Measurements from ENCODE around the gene SPATS2.

- no peak for TF ChIP-seq CTCF (IDR thresholded peaks at IDR 0.05)
- TF ChIP-seq POLR2AphosphoS5 (IDR thresholded peaks at IDR 0.05) = no peak
- no peak for TF ChIP-seq POLR2A (IDR thresholded peaks at IDR 0.05)
- TF ChIP-seq EP300 (IDR thresholded peaks at IDR 0.05) = no peak
Observed at GRCh38 chr12:49535921-49536525, 168.8 kb downstream of the SPATS2 start.

Measured in sigmoid colon (tissue), 4 donors.